Psoas muscle (tissue), 8 donors: Measurements from ENCODE around the gene ZNF273. TPM values are rescaled to one million over a fixed set of nuclear protein-coding genes. Genes with fewer than 3 reads are reported as not detected.
"Not testable (repeated sequence)": the region's sequence is repeated elsewhere in the genome, so short reads cannot be mapped to it uniquely, and the experiment has no call there.

ENCODE experiments used
- ATAC-seq, 4 donors: fragments of 200-7000 bp; cut with Tn5 transposase; one replicate each; pipeline ENCODE4 v1.9.1; 2020; ENCODE audit warnings: moderate library complexity in 3 of 4, mild to moderate bottlenecking in 2 of 4
- DNase-seq, 2 donors: peaks; one replicate each; pipeline ENCODE4 v3.0.0-alpha.2; 2020
- H3K27ac ChIP-seq: fragments of 200-600 bp; one replicate; pipeline ENCODE4 v1.8.0; 2022
- H3K27me3 ChIP-seq, 3 donors: fragments of 200-600 bp in 1 of 3; one replicate each; pipeline versions ENCODE4 v1.6.1 to v1.8.0; 2013 to 2022; ENCODE audit warnings: low read length in 2 of 3, mild to moderate bottlenecking in 2 of 3, moderate library complexity in 1 of 3; ENCODE audit not compliant: insufficient read depth in 3 of 3
- H3K36me3 ChIP-seq, 2 donors: fragments of 200-600 bp in 1 of 2; one replicate each; pipeline versions ENCODE4 v1.6.1 to v1.8.0; 2013 to 2022; ENCODE audit warnings: low read depth in 1 of 2, mild to moderate bottlenecking in 1 of 2, moderate library complexity in 1 of 2; ENCODE audit not compliant: insufficient read depth in 1 of 2
- H3K4me1 ChIP-seq: fragments of 200-600 bp; one replicate; pipeline ENCODE4 v1.8.0; 2022
- H3K4me3 ChIP-seq: fragments of 200-600 bp; one replicate; pipeline ENCODE4 v1.8.0; 2022; ENCODE audit warnings: mild to moderate bottlenecking
- H3K9me3 ChIP-seq: fragments of 200-600 bp; one replicate; pipeline ENCODE4 v1.8.0; 2022
- CTCF ChIP-seq: fragments of 200-600 bp; IDR thresholded peaks from one replicate; pipeline ENCODE4 v1.8.0; 2022; ENCODE audit warnings: antibody characterized with exemption
- WGBS, 3 donors: extraction: QIAGEN DNeasy Blood & Tissue Kit; methylation state at CpG; one replicate each; pipeline versions ENCODE4 v1.1.6 to v1.1.7; 2013; 5-methylcytosine and 5-hydroxymethylcytosine counted together
- intact Hi-C, 2 donors: fragments of 100-400 bp; cut with DNase I; formaldehyde crosslinking; loops; one replicate each; pipeline versions ENCODE4 v1.11.0 to v1.14.2; 2022
- polyA plus RNA-seq, 3 donors: library from polyadenylated mRNA; stranded (reverse); fragments of 200-250 nt; gene quantifications; one replicate each; pipeline ENCODE4 v1.2.3, GENCODE V29; 2013
- total RNA-seq, 4 donors: library from RNA; stranded (reverse); fragmentation: NEBNext Ultra II Directional in 2 of 4; extraction: Animal tissue kit (Norgen Biotek cat#: 25700) in 2 of 4; gene quantifications; one replicate each; pipeline versions ENCODE4 v1.2.1 to v1.2.4, GENCODE V29; 2021 to 2023
- donor health status: healthy with polysubstance abuse.
- donor health status: DM: no; HTN: no; CAD: no; lungs with moderate emphysema.
- donor health status: Bipolar disorder and iron deficiency.
- donor health status: healthy.
- donor health status: DM: yes; HTN: yes; CAD: no.
- donor health status: DM: no; HTN: no; CAD: no.
- donor health status: DM: no; HTN: no; CAD: no.
- donor health status: DM: yes; HTN: yes; CAD: no.

The ZNF273 gene
- total and polyA plus RNA-seq, 7 donors, result 0.96 to 3.0 (median 1.5) TPM

DNA sequence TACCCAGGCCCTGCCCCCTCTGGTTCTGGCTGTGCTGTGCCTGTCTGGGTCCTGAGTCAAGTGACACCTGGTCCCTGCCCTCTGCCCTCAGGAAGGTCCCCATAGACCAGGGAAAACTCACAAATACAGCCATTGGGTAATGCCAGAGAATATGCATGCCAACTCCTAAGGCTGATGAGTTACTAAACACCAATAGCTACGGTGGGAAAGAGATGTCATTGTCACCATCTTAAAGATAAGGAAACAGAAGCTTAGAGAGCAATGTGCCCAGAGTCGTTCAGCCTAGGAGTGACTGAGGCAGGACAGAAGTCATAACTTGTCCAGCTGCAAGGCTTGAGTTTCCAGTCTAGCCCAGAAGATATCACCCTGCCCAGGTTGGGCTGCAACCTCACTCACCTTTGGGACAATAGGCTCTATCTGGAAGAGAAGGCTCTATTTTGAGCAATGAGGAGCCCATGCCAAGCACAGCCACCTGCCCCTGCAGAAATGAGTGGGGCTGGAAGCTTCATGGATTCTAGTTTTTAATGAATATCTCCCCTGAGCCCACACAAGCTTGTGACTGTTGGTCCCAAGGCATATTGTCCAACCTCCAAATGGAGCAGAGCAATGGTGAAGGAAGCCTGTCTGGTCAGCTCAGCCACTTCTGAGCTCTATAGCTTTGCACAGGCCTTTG is 42.6 kb downstream of the ZNF273 start:
- no peak overlapping the region for H3K4me3 ChIP-seq
- H3K27me3 ChIP-seq, result peaks cover 0 to 16% (median 0%) of the 10 kb centered on the region in 3 donors
- ATAC-seq (peak in 1 of 4 donors; percentile 36), DNase-seq (no peak)
- no peaks in the 10 kb centered on the region for H3K9me3 ChIP-seq
- intact Hi-C loops, result no loop called here
- TF ChIP-seq CTCF, result no peak
- H3K27ac ChIP-seq, result no peak overlapping the region
- H3K36me3 ChIP-seq, result no peaks in the 10 kb centered on the region
- 18 to 31% (median 21%) methylated on average over 2 of the region's 2 CpGs for WGBS, 3 donors
- H3K4me1 ChIP-seq, result peaks cover 9% of the 10 kb centered on the region

DNA sequence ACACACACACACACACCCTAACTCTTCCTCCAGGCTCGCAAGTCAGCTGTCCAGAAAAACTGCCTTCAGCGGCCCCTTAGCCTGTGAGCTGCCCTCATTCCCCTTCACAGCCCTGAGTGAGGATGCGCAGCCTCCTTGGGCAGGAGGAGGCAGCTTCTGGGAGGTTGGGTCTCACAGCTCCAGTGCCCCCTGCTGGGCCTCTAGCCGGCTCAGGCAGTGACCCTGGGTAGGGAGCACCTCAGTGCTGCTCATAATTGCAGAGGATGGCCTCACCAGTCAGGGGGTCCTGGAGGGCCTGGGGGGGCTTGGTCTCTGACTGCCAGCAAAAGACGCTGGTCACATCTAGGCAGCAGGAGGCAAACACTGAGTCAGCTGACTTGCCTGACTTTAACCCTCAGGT is 43.7 kb downstream of the ZNF273 start:
- Histone ChIP-seq H3K9me3 (no peaks in the 10 kb centered on the region), H3K4me1 (peaks cover 9% of the 10 kb centered on the region), H3K27ac (no peak overlapping the region), H3K27me3 (peaks cover 0 to 16% (median 0%) of the 10 kb centered on the region in 3 donors), H3K36me3 (no peaks in the 10 kb centered on the region), H3K4me3 (peak overlapping the region; percentile 68)
- TF ChIP-seq CTCF, result peak; percentile 8
- intact Hi-C loops, result no loop called here
- DNase-seq (no peak), ATAC-seq (peak in 3 of 4 donors; percentile 31 to 47 (median 43))
- WGBS, 3 donors, result 28 to 37% (median 35%) methylated on average over 5 of the region's 5 CpGs

DNA sequence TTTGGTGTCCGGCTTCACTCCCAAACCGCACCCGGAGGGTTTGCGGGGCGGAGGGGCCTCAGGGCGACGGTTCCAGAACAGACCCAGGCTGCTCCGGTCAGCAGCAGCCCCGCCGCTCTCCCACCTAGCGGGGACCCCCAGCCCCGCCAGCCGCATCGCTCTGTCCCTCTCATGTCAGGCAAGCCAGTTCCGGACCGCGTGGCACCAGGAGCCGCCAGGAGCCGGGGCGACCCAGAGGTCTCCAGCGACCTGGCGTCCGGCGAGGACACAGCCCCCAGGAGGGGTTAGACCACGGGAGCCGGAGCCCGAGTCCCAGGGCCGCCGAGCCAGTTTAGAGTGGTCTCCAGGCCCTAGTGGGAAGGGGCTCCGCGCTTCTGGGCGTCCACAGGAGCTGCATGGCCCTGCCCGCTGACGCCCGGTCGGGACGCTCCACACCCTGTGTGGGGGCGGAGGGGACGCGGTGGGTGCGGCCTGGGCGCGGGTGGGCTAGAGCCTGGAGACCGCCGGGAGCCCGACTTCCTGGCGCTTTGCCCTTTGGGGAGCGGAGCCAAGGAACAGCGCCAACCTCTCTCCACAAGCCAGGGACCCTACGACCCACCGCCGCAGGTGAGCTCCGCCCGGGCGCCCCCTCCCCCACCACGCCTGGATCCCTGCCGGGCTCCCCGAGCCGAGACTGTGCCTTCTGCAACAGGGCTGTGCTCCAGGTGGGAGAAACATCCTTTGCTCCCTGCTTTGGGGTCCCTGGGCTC is 44.4 kb downstream of the ZNF273 start:
- WGBS, 3 donors, result 1 to 2% (median 2%) methylated on average over 48 to 59 of the region's 59 CpGs
- Histone ChIP-seq H3K27me3 (peaks cover 0 to 16% (median 0%) of the 10 kb centered on the region in 3 donors), H3K4me3 (peak overlapping the region; percentile 68), H3K27ac (no peak overlapping the region), H3K4me1 (peaks cover 9% of the 10 kb centered on the region), H3K9me3 (no peaks in the 10 kb centered on the region), H3K36me3 (no peaks in the 10 kb centered on the region)
- no peak for TF ChIP-seq CTCF
- DNase-seq, result peak in 1 of 2 donors; percentile 52
- ATAC-seq, result peak; percentile 41 to 64 (median 48)
- intact Hi-C loops, result no loop called here

- WGBS, 3 donors, result 96 to 97% (median 96%) methylated on average over 1 of the region's 1 CpG
- intact Hi-C loops, result not testable (repeated sequence)
Observed at GRCh38 chr7:64948774-64949173, 45.7 kb downstream of the ZNF273 start.

GRCh38 chr7:64950673-64951072 is 47.6 kb downstream of the ZNF273 start:
- Histone ChIP-seq H3K4me3 (peak overlapping the region; percentile 16), H3K27me3 (peaks cover 0 to 12% (median 0%) of the 10 kb centered on the region in 3 donors), H3K27ac (peak overlapping the region; percentile 78)
- not testable (repeated sequence) for H3K9me3 ChIP-seq, H3K36me3 ChIP-seq, H3K4me1 ChIP-seq
- 16 to 32% (median 19%) methylated on average over 9 of the region's 9 CpGs for WGBS, 3 donors
- ATAC-seq (peak; percentile 63 to 93 (median 76)), DNase-seq (peak in 1 of 2 donors; percentile 48)
- intact Hi-C loops, result loop anchor here in 1 of 2 donors (2.0 kb wide), 1 partner anchor 356 kb away; no protein-coding TSS in a partner anchor

More at GRCh38 chr7:64948774-64949173, 45.7 kb downstream of the ZNF273 start:
- not testable (repeated sequence) for H3K9me3 ChIP-seq, H3K4me1 ChIP-seq, H3K27ac ChIP-seq, H3K4me3 ChIP-seq, DNase-seq, H3K36me3 ChIP-seq, ATAC-seq
- peaks cover 0 to 12% (median 0%) of the 10 kb centered on the region in 3 donors for H3K27me3 ChIP-seq
